ENCODE measurements around the gene NOP14. TPM values are rescaled to one million over a fixed set of nuclear protein-coding genes. Genes with fewer than 3 reads are reported as not detected.

NOP14 gene
- polyA plus RNA-seq, 1 of the 3 experiments (the other 2 are of a cell fraction) = 9.8 TPM

DNA sequence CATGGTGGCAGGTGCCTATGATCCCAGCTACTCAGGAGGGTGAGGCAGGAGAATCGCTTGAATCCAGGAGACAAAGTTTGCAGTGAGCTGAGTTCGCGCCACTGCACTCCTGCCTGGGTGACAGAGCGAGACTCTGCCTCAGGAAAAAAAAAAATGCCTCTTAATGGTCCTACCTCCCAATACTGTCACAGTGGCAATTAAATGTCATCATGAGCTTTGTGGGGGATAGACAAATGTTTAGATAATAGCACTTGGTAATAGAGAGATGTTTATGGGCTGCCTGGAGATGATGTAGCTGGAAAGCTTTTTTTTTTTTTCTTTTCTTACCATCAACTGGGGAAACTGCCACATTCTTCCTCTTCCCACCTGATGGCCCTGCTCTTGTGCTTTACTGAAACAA lies 33.2 kb upstream of the NOP14 start (continued):
- TF ChIP-seq, protein P1, sequence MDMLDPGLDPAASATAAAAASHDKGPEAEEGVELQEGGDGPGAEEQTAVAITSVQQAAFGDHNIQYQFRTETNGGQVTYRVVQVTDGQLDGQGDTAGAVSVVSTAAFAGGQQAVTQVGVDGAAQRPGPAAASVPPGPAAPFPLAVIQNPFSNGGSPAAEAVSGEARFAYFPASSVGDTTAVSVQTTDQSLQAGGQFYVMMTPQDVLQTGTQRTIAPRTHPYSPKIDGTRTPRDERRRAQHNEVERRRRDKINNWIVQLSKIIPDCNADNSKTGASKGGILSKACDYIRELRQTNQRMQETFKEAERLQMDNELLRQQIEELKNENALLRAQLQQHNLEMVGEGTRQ (IDR thresholded peaks at IDR 0.05; ENCODE audit: borderline replicate concordance, low read depth, low read length) = no peak
- no peak for TF ChIP-seq SMC3 (IDR thresholded peaks at IDR 0.05; ENCODE audit: low read depth, low read length)

DNA sequence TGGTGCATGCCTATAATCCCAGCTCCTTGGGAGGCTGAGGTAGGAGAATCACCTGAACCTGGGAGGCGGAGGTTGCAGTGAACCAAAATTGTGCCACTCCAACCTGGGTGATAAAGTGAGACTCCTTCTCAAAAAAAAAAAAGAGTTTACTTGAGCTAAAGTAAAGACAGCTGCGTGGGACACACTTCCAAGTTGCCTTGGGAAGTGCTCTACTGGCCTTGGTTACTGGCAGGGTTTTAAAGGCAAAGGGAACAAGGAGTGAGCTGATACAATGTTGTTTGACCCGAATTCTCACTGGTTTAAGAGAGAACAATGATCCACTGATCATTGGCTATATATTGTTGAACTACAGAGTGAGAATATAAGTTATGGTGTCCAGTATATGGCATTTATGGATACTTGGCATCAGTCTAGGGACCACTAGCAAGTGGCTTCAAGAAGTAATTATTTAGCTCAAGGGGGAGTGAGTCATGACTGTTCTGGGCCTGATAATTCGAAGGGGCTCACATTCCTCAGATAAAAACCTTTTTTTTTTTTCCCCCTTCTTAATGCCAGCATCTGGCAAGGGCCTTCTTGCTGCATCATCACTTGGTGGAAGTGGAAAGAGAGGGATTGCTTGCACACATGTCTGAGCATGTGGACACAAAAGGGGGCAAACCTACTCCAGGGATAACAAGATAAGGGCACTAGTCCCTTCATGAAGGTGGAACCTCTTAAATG lies 32.5 kb upstream of the NOP14 start:
- no peaks in the 10 kb centered on the region for H4K20me1 ChIP-seq (ENCODE audit: insufficient read depth)
- no peaks in the 10 kb centered on the region for H3K36me3 ChIP-seq (replicated peaks in 1 of 2; ENCODE audit: control insufficient read depth in 1 of 2, insufficient read depth in 2 of 2, low read length in 1 of 2)
- ChIA-PET CTCF (interaction anchor here (0.6 to 5.5 kb wide), 5 partner anchors 14 to 1269 kb away, joined by 3 to 28 read pairs (median 4); partner anchors contain the start of genes GRK4 and NOP14), POLR2A (no interaction called here)
- H3K9me3 ChIP-seq = no peaks in the 10 kb centered on the region
- H2AFZ ChIP-seq (ENCODE audit: low read depth) = no peak overlapping the region
- H3K4me2 ChIP-seq = no peak overlapping the region
- no peaks in the 10 kb centered on the region for H3F3A ChIP-seq (replicated peaks; ENCODE audit: insufficient read depth)
- no peaks in the 10 kb centered on the region for H3K9me2 ChIP-seq
- H3K4me3 ChIP-seq (ENCODE audit: low read depth in 2 of 2, low read length in 1 of 2) = no peak overlapping the region
- H3K27me3 ChIP-seq (ENCODE audit: insufficient read depth) = no peaks in the 10 kb centered on the region
- H3K9ac ChIP-seq = no peak overlapping the region
- TF ChIP-seq FOXJ3 (CRISPR knock-in tag; IDR thresholded peaks at IDR 0.05) (no peak), RFX5 (IDR thresholded peaks at IDR 0.05; ENCODE audit: low read length) (no peak), TCF12 (IDR thresholded peaks at IDR 0.05) (no peak), TEAD4 (IDR thresholded peaks at IDR 0.05; ENCODE audit: borderline replicate concordance, insufficient read depth) (no peak), SMC3 (IDR thresholded peaks at IDR 0.05; ENCODE audit: low read depth, low read length) (no peak), MXI1 (IDR thresholded peaks at IDR 0.05; ENCODE audit: low read depth, low read length) (no peak), EP300 (IDR thresholded peaks at IDR 0.05; ENCODE audit: borderline replicate concordance in 1 of 2, low read depth in 1 of 2, low read length in 1 of 2) (no peak), TAF1 (IDR thresholded peaks at IDR 0.05; ENCODE audit: borderline replicate concordance, low read depth, low read length) (no peak), RCOR1 (IDR thresholded peaks at IDR 0.05; ENCODE audit: low read length) (no peak), FOSL2 (IDR thresholded peaks at IDR 0.05; ENCODE audit: borderline replicate concordance, low read depth) (no peak)
- TF ChIP-seq, protein P2, sequence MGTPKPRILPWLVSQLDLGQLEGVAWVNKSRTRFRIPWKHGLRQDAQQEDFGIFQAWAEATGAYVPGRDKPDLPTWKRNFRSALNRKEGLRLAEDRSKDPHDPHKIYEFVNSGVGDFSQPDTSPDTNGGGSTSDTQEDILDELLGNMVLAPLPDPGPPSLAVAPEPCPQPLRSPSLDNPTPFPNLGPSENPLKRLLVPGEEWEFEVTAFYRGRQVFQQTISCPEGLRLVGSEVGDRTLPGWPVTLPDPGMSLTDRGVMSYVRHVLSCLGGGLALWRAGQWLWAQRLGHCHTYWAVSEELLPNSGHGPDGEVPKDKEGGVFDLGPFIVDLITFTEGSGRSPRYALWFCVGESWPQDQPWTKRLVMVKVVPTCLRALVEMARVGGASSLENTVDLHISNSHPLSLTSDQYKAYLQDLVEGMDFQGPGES (IDR thresholded peaks at IDR 0.05; ENCODE audit: low read depth, low read length) = no peak
- TF ChIP-seq, protein P3, sequence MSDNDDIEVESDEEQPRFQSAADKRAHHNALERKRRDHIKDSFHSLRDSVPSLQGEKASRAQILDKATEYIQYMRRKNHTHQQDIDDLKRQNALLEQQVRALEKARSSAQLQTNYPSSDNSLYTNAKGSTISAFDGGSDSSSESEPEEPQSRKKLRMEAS (IDR thresholded peaks at IDR 0.05; ENCODE audit: low read depth) = no peak
- no peaks in the 10 kb centered on the region for H3K79me2 ChIP-seq (ENCODE audit: insufficient read depth)
- no peak for DNase-seq
- 46% methylated on average over 4 of the region's 4 CpGs for WGBS (ENCODE audit: low lambda C conversion rate)
- no peak overlapping the region for H3K27ac ChIP-seq (ENCODE audit: low read depth in 2 of 2, low read length in 1 of 2)
- no peaks in the 10 kb centered on the region for H3K4me1 ChIP-seq (ENCODE audit: control insufficient read depth in 1 of 2, insufficient read depth in 2 of 2, low read depth in 1 of 2, low read length in 1 of 2)

Data from SK-N-SH (cell line).